Measurements from ENCODE around the gene HS1BP3. TPM values are rescaled to one million over a fixed set of nuclear protein-coding genes. Genes with fewer than 3 reads are reported as not detected.

The HS1BP3 gene
- total and polyA plus RNA-seq, 9 of the 15 experiments (the other 6 are each of a cell fraction or from before 2014, with no cell fraction given) = 0.41 to 8.3 (median 5.9) TPM

DNA sequence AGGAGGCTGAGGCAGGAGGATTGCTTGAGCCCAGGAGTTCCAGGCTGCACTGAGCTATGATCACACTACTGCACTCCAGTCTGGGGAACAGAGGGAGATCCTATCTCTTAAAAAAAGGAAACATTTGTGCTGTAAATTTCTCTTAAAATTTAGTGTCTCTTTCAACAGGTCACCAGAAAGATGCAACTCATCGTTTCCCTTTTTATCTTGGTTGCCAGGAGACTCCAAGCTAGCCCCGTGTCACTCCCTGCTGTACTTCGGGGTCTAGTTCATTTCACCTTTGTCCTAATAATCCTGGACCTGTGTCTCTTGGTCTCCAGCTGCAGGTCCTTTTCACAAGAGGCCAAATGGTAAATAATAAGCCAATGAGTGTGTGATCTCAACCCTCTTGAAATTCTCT lies 7.1 kb downstream of the HS1BP3 start (continued):
- TF ChIP-seq ETS2 (tag; IDR thresholded peaks at IDR 0.05; ENCODE audit: borderline replicate concordance, poor library complexity, severe bottlenecking) (no peak), ZKSCAN3 (CRISPR knock-in tag; IDR thresholded peaks at IDR 0.05) (no peak)

DNA sequence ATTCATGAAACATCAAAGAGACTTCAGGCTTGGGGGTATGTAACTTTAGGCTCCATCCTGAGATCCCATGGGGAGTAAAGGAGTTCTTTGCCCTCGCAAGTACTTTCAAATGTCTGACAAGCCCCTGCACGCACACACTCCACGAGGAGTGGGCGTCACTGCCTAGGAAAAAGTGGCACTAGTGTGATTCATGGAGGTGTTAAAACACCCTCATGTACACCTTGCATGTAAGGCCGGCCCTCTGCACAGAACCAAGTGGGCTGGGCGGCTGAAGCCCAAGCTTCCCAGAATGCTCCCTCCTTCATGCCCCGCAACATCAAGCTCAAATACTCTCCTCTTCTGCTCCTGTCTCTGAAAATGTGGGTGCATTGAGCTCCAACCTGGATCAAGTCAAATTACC lies 7.8 kb downstream of the HS1BP3 start:
- H3K9ac ChIP-seq (ENCODE audit: insufficient read depth in 1 of 2, low read depth in 2 of 2, low read length in 2 of 2) = no peak overlapping the region
- H3K9me3 ChIP-seq (replicated peaks; ENCODE audit: control insufficient read depth, insufficient read depth, low read depth, low read length) = no peaks in the 10 kb centered on the region
- H3K4me1 ChIP-seq (replicated peaks in 1 of 2; ENCODE audit: control insufficient read depth in 2 of 2, insufficient read depth in 2 of 2, low read length in 2 of 2) = peaks cover 7 to 14% of the 10 kb centered on the region in 2 experiments; a peak in 4 of 5 replicates
- ChIA-PET POLR2A (interaction anchor here (0.6 to 1.5 kb wide), 8 partner anchors 8 to 1351 kb away, joined by 3 to 7 read pairs (median 4); partner anchors contain the start of genes HS1BP3 and RHOB), CTCF (ENCODE audit: low intra/inter-chr PET ratio) (interaction anchor here (0.9 to 1.4 kb wide), 4 partner anchors 200 to 246 kb away, joined by 3 to 8 read pairs (median 4); no protein-coding TSS in a partner anchor)
- no peak overlapping the region for H3K27ac ChIP-seq (ENCODE audit: extremely low read depth, low read depth, low read length)
- in situ Hi-C loops (cut with MboI) = no loop called here
- no peak overlapping the region for H2AFZ ChIP-seq (ENCODE audit: low read depth, low read length)
- H3K9me1 ChIP-seq (ENCODE audit: control insufficient read depth, insufficient read depth, low read length) = no peaks in the 10 kb centered on the region
- H3K4me3 ChIP-seq = no peak overlapping the region
- H3K4me2 ChIP-seq (ENCODE audit: insufficient read depth, low read length) = no peak overlapping the region
- no peaks in the 10 kb centered on the region for H3K36me3 ChIP-seq (ENCODE audit: control insufficient read depth, insufficient read depth, low read length)
- BruUV-seq (replicated peaks) = no TSS peak
- H4K20me1 ChIP-seq (replicated peaks; ENCODE audit: control insufficient read depth, insufficient read depth, low read length) = no peaks in the 10 kb centered on the region
- intact Hi-C loops (cut with micrococcal nuclease) = loop anchor here (2.0 kb wide), 1 partner anchor 246 kb away; no protein-coding TSS in a partner anchor
- DNase-seq (ENCODE audit: extremely low read depth in 1 of 4, low spot score in 3 of 4) = no peak
- H3K27me3 ChIP-seq (ENCODE audit: control insufficient read depth in 2 of 2, insufficient read depth in 2 of 2, low read length in 2 of 2) = 0 out of 5 replicates have a peak, but pooled peaks cover 0 to 2% of the 10 kb centered on the region in 2 experiments
- no peak for ATAC-seq
- no peak for FAIRE-seq
- WGBS (ENCODE audit: insufficient coverage, low coverage, missing lambda C conversion rate) = 60% methylated on average over 7 of the region's 7 CpGs
- H3K79me2 ChIP-seq (ENCODE audit: control insufficient read depth, insufficient read depth, low read length) = no peaks in the 10 kb centered on the region
- TF ChIP-seq MXI1 (IDR thresholded peaks at IDR 0.05; ENCODE audit: low read depth, low read length) (no peak), TAL1 (IDR thresholded peaks at IDR 0.05) (no peak), HMGN3 (IDR thresholded peaks at IDR 0.05; ENCODE audit: borderline replicate concordance, extremely low read depth, insufficient read length, low read depth, low read length) (no peak), CHD4 (IDR thresholded peaks at IDR 0.05; ENCODE audit: insufficient read depth, insufficient replicate concordance, low read depth, low read length, poor library complexity, severe bottlenecking) (no peak), ZC3H11A (IDR thresholded peaks at IDR 0.05; ENCODE audit: low read depth, low read length) (no peak), ZNF23 (CRISPR knock-in tag; IDR thresholded peaks at IDR 0.05) (no peak), BRD4 (IDR thresholded peaks at IDR 0.05) (no peak), GTF2A2 (tag; IDR thresholded peaks at IDR 0.05) (no peak), FOXK2 (conservative IDR thresholded peaks at IDR 0.05 in 1 of 2, IDR thresholded peaks at IDR 0.05 in 1 of 2; ENCODE audit: low read depth in 2 of 2) (no peak), RBM34 (IDR thresholded peaks at IDR 0.05; ENCODE audit: borderline replicate concordance, insufficient read depth, low read length) (no peak), SAFB2 (IDR thresholded peaks at IDR 0.05; ENCODE audit: borderline replicate concordance, low read depth, low read length, severe bottlenecking) (no peak), ZFP30 (CRISPR knock-in tag; IDR thresholded peaks at IDR 0.05; ENCODE audit: borderline replicate concordance) (no peak), GABPB2 (CRISPR knock-in tag; conservative IDR thresholded peaks at IDR 0.05) (no peak)
- TF ChIP-seq, protein P1, sequence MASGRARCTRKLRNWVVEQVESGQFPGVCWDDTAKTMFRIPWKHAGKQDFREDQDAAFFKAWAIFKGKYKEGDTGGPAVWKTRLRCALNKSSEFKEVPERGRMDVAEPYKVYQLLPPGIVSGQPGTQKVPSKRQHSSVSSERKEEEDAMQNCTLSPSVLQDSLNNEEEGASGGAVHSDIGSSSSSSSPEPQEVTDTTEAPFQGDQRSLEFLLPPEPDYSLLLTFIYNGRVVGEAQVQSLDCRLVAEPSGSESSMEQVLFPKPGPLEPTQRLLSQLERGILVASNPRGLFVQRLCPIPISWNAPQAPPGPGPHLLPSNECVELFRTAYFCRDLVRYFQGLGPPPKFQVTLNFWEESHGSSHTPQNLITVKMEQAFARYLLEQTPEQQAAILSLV (tag; IDR thresholded peaks at IDR 0.05) = no peak
